ENCODE data around the gene TKT. TPM values are rescaled to one million over a fixed set of nuclear protein-coding genes. Genes with fewer than 3 reads are reported as not detected.
A peak's percentile ranks its signal among the peaks of the same experiment; 100 is the strongest.

TKT gene
- total and polyA plus RNA-seq, 2 of the 4 experiments (the other 2 are of a cell fraction), result 280 to 349 TPM

- in situ Hi-C loops (cut with MboI; ENCODE audit: low sequenced_read_pairs), result no loop called here
- DNase-seq, result peak; percentile 98
- peak overlapping the region; percentile 98 for H3K27ac ChIP-seq (ENCODE audit: insufficient read depth, low read length)
- peak overlapping the region; percentile 99 for H4K91ac ChIP-seq (ENCODE audit: insufficient read depth, low read depth, low read length)
- ChIA-PET POLR2A (ENCODE audit: unreplicated experiment) (interaction anchor here (0.6 to 1.2 kb wide), 3 partner anchors 8 to 33 kb away, joined by 3 to 4 read pairs (median 3); partner anchors contain the start of gene TKT), CTCF (interaction anchor here (0.5 kb wide), 1 partner anchor 79 kb away, joined by 3 read pairs; no protein-coding TSS in a partner anchor)
- peak overlapping the region; percentile 63 for H3K9ac ChIP-seq (ENCODE audit: low read depth, low read length)
- 0 out of 2 replicates have a peak overlapping the region, but pooled peaks have one; percentile 1 for H3K4me2 ChIP-seq (ENCODE audit: low read depth, low read length)
- no TSS peak for BruUV-seq (replicated peaks)
- peak overlapping the region; percentile 91 for H3K18ac ChIP-seq (ENCODE audit: low read depth, low read length)
- peak overlapping the region; percentile 90 for H4K5ac ChIP-seq (ENCODE audit: low read depth, low read length)
- H3K4ac ChIP-seq (ENCODE audit: low read depth, low read length), result peak overlapping the region; percentile 97
- intact Hi-C loops (cut with micrococcal nuclease), result no loop called here
- H3K23ac ChIP-seq (ENCODE audit: low read depth, low read length), result peak overlapping the region; percentile 100
- peak overlapping the region; percentile 96 for H3K14ac ChIP-seq (replicated peaks; ENCODE audit: low read depth, low read length)
- H3K79me1 ChIP-seq (ENCODE audit: low read depth in 1 of 2, low read length in 2 of 2), result peaks cover 0 to 10% of the 10 kb centered on the region in 2 experiments; a peak in 2 of 4 replicates
- H3K27me3 ChIP-seq (ENCODE audit: control insufficient read depth, insufficient read depth, low read length), result no peaks in the 10 kb centered on the region
- ATAC-seq (ENCODE audit: low read depth), result peak; percentile 98
- H2BK20ac ChIP-seq (ENCODE audit: low read depth, low read length), result peak overlapping the region; percentile 100
- H2BK5ac ChIP-seq (ENCODE audit: low read depth, low read length, poor library complexity, severe bottlenecking), result peak overlapping the region; percentile 99
- TF ChIP-seq RAD21 (IDR thresholded peaks at IDR 0.05; ENCODE audit: low read length), result 0 out of 2 replicates have a peak, but pooled peaks have one; percentile 13
- TF ChIP-seq NFE2L2 (IDR thresholded peaks at IDR 0.05; ENCODE audit: low read depth, low read length), result peak; percentile 100
- peak; percentile 68 for TF ChIP-seq FOS (IDR thresholded peaks at IDR 0.05; ENCODE audit: low read depth, low read length)
- TF ChIP-seq RCOR1 (IDR thresholded peaks at IDR 0.05; ENCODE audit: insufficient replicate concordance, low read length), result no peak
- peak; percentile 96 for TF ChIP-seq MAFK (IDR thresholded peaks at IDR 0.05; ENCODE audit: low read depth, low read length)
- peak; percentile 72; the same call in 1 of the 2 replicates for TF ChIP-seq MXI1 (IDR thresholded peaks at IDR 0.05; ENCODE audit: borderline replicate concordance, low read depth, low read length)
- no peak for TF ChIP-seq SMC3 (IDR thresholded peaks at IDR 0.05; ENCODE audit: low read depth, low read length)
- peak; percentile 24; the same call in 1 of the 2 replicates for TF ChIP-seq MAZ (IDR thresholded peaks at IDR 0.05; ENCODE audit: borderline replicate concordance, low read depth, low read length)
- TF ChIP-seq BHLHE40 (IDR thresholded peaks at IDR 0.05; ENCODE audit: low read depth, low read length), result 0 out of 2 replicates have a peak, but pooled peaks have one; percentile 31
- TF ChIP-seq CTCF (conservative IDR thresholded peaks at IDR 0.05; ENCODE audit: low read depth, low read length), result 0 out of 2 replicates have a peak, but pooled peaks have one; percentile 5
- TF ChIP-seq CEBPB (IDR thresholded peaks at IDR 0.05; ENCODE audit: low read depth, low read length), result peak; percentile 41; the same call in 1 of the 2 replicates
- peak; percentile 55; the same call in 1 of the 2 replicates for TF ChIP-seq POLR2A (IDR thresholded peaks at IDR 0.05; ENCODE audit: low read depth, low read length)
- no peak for TF ChIP-seq RFX5 (IDR thresholded peaks at IDR 0.05; ENCODE audit: low read depth, low read length)
- no peaks in the 10 kb centered on the region for H3K9me3 ChIP-seq (ENCODE audit: control insufficient read depth, insufficient read depth, low read length)
- peak overlapping the region; percentile 98 for H2BK120ac ChIP-seq (ENCODE audit: low read depth, low read length)
- H2BK15ac ChIP-seq (ENCODE audit: low read depth, low read length), result peak overlapping the region; percentile 81; the same call in 2 of the 3 replicates
- H3K36me3 ChIP-seq (ENCODE audit: control insufficient read depth, insufficient read depth, low read length), result no peaks in the 10 kb centered on the region
- dilution Hi-C loops (cut with HindIII; ENCODE audit: low sequenced_read_pairs, unreplicated experiment), result no loop called here
- peak overlapping the region; percentile 99 for H3K56ac ChIP-seq (ENCODE audit: extremely low read depth, insufficient read depth, low read length)
- no peaks in the 10 kb centered on the region for H4K20me1 ChIP-seq (ENCODE audit: insufficient read depth, low read length)
- H2AK5ac ChIP-seq (ENCODE audit: low read depth, low read length), result peak overlapping the region; percentile 96
- H2AFZ ChIP-seq (replicated peaks; ENCODE audit: low read length, poor library complexity), result peak overlapping the region; percentile 87
- H3K4me3 ChIP-seq (ENCODE audit: insufficient read depth, low read depth, low read length), result no peak overlapping the region
- H4K8ac ChIP-seq (ENCODE audit: low read depth in 2 of 2, low read length in 2 of 2), result peak overlapping the region; percentile 88 to 99
- H2AK9ac ChIP-seq (replicated peaks; ENCODE audit: low read depth, low read length, poor library complexity), result peak overlapping the region; percentile 98
- peaks cover 11% of the 10 kb centered on the region for H3K4me1 ChIP-seq (ENCODE audit: control insufficient read depth, insufficient read depth, low read length)
- peaks cover 14% of the 10 kb centered on the region; the same call in 1 of the 2 replicates for H3K9me1 ChIP-seq (ENCODE audit: insufficient read depth, low read length)
- 19% methylated on average over 6 of the region's 12 CpGs; no CpG with 5 or more reads in 1 of the 2 experiments for WGBS, 2 experiments (ENCODE audit: extremely low coverage in 2 of 2, insufficient read length in 1 of 2)
Measured at GRCh38 chr3:53269888-53270880, 14.4 kb upstream of the TKT start.

Data from IMR-90 (cell line).